EH (cell line): ENCODE data around the gene HS6ST2.

Experiments used
- DNase-seq: peaks from one replicate; pipeline ENCODE4 v3.0.0-alpha.2; 2015; ENCODE audit warnings: low read depth

The HS6ST2 gene

GRCh38 chrX:132615391-132616131, 342.9 kb downstream of the HS6ST2 start:
- DNase-seq, result peak; percentile 19

- DNase-seq, result no peak
These were observed 344.1 kb downstream of the HS6ST2 start for GRCh38 chrX:132614297-132614696.

DNA sequence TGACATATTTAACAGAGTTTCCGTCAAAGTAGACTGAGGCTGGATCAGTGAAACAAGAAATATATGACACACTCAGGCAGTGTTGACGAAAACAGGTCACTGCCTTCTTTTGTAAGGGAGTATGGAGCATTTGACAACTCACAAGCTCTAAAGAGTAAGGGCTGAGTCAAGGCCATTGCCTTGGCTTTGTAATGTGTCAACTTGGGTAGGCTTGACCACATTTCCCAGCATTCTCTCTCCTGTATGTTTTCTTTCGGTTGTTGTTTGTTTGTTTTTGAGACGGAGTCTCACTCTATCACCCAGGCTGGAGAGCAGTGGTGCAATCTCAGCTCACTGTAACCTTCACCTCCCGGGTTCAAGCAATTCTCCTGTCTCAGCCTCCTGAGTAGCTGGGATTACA, 344.6 kb downstream of the HS6ST2 start:
- no peak for DNase-seq

GRCh38 chrX:132612821-132613564, 345.4 kb downstream of the HS6ST2 start:
- peak; percentile 5 for DNase-seq

- no peak for DNase-seq
These were observed 347.9 kb downstream of the HS6ST2 start for GRCh38 chrX:132610536-132610935.

DNA sequence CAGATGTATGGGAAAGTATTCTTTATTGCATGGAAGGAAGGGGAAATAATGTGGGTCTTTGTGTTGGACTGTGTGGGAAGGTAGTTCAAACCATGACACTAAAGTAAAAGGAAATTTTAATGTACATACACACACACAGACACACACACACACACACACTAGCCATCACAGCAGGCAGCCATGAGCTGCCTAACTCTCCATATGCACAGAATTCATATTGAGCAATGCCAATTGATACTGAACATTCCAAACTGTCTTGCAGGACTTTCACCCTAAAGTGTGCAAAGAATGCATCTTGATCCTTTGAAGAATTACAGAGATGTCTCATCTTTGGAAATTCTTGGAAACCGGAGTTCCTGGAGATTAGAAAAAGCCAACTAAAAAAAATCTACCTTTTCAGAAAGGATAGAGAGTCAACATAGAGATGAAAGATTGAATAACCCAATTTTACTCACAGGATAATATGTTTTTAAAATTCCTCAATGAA, 349.0 kb downstream of the HS6ST2 start:
- no peak for DNase-seq

DNA sequence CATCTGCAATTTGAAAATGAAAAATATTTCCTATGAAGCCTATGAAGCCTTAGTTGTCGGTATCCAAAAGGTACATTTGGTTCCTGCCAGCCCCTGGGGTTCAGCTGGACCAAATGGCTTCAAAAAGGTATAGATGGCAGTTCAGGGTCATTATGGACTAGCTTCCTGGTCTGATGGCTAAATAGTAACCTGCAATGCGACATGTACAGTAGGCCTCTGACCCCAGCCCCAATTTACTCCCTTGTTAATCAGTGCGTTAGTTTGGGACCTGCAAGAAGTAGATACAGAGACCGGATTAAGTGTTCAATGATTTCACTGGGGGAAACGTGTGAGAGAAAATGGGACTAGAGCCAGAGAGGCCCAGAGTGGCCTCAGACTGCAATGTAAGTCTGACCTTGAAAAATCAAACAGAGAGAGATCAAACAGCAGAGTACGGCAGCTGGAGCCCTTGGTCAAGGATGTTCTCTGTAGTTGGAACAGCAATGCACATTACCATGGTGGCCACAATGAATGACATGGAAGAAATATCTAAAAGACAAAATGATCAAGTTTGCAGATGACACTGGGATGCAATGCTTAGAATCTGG, 354.6 kb downstream of the HS6ST2 start:
- DNase-seq, result no peak

- no peak for DNase-seq
These were observed 355.7 kb downstream of the HS6ST2 start for GRCh38 chrX:132602701-132603100.

GRCh38 chrX:132594999-132595398, 363.4 kb downstream of the HS6ST2 start:
- DNase-seq, result no peak

- DNase-seq, result no peak
These were observed 364.3 kb downstream of the HS6ST2 start for GRCh38 chrX:132594129-132594528.

DNA sequence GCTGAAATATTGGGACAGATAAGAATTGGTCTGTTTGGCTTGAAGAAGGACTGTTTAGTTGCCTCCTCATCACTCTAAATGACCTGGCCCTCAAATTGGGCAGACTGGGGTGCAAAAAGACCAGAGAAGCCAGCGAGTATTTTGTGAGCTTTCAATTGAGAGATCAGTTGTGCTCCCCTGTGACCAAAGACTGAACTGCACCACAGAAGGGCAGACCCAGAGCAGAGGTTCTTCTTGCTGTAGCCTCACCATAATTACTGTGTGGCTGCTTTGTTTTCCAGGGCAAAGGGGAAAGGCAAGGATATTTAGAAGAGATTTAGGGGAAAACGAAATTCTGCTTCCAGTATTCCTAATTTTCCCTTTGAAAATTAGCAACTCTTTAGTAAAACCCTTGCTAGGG, 365.5 kb downstream of the HS6ST2 start:
- DNase-seq, result no peak

- no peak for DNase-seq
These were observed 366.6 kb downstream of the HS6ST2 start for GRCh38 chrX:132591719-132592275.

- no peak for DNase-seq
These were observed 367.9 kb downstream of the HS6ST2 start for GRCh38 chrX:132590350-132591026.

- no peak for DNase-seq
These were observed 373.5 kb downstream of the HS6ST2 start for GRCh38 chrX:132584936-132585335.

DNA sequence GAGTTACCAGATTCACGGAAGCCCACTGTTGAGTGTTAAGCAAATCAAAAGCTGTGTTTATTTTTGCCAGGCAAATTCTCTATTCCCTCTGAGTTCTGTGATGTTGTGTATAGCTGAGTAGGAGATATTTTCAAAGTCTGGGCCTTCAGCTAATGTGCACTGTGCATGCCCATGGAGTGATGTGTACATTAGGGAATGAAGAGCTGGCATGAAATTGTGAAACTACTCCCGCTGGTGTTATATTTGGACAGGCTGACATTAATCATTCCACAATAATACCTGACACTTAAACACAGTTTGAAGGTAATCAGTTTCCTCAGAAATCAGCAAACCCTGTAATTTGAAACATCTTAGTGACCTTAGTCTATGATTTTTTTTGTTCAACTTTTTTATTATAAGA, 381.5 kb downstream of the HS6ST2 start:
- DNase-seq, result no peak
